ENCODE measurements around the gene LRRC32.

The LRRC32 gene, protein sequence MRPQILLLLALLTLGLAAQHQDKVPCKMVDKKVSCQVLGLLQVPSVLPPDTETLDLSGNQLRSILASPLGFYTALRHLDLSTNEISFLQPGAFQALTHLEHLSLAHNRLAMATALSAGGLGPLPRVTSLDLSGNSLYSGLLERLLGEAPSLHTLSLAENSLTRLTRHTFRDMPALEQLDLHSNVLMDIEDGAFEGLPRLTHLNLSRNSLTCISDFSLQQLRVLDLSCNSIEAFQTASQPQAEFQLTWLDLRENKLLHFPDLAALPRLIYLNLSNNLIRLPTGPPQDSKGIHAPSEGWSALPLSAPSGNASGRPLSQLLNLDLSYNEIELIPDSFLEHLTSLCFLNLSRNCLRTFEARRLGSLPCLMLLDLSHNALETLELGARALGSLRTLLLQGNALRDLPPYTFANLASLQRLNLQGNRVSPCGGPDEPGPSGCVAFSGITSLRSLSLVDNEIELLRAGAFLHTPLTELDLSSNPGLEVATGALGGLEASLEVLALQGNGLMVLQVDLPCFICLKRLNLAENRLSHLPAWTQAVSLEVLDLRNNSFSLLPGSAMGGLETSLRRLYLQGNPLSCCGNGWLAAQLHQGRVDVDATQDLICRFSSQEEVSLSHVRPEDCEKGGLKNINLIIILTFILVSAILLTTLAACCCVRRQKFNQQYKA

DNA sequence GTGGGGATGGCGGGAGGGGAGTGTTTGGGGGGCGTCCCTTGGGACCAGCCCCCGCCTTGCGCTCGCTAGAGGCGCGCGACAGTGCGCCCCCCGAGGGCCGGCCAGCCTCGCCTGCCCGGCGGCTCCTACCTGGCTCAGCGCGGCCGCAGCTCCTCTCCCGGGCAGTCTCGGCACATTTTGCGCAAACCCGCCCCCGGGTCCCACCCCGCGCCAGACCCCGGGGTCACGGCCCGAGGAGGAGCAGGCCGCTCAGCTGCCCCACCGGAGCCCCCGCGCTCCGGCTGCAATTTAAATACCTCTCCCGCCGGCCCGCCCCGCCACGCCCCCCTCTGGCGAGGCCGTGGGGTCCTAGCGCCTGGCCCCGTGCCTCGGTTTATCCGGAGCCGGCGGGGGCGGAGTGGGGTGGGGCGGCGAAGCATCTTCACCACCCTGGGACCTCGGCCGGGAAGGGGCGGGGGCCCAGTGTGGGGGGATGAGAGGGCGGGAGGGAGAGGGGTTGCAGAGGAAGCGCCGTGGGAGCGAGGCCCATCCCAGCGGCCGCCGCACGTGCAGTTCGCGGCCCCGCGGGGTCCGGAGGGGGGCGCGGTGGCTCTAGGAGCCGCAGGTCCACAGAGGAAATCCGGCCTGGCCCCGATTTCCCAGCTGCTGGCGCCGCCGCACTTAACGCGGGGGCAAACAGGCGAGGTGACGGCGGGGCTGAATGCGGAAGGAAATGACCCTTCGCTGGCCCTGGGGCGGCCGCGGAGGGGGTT lies at the start of gene LRRC32:
LRRC32 (minus strand) TSS at position 263 of the 752 bp plus-strand sequence. CDS start 4,793 bp downstream, outside the sequence.
- no peak for DNase-seq

DNA sequence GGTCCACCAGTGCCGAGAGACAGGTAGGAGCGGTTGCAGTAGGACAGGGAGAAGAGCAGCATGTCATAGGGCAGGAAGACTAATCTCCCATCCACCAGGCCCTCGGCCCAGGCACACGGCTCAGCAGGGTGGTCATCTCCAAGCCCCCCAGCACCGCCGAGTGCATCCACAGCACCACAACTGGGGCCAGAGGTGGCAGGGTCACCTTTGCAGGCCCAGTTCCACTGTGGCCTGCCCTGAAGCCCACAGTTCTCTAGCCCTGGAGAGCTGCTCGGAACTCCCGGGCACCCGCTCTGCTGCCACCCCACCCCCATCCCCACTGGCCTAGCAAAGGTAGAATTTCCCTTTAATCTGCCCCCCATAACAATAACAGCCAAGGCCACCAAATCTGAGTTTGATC lies 49.1 kb upstream of the LRRC32 start:
- DNase-seq: no peak

DNA sequence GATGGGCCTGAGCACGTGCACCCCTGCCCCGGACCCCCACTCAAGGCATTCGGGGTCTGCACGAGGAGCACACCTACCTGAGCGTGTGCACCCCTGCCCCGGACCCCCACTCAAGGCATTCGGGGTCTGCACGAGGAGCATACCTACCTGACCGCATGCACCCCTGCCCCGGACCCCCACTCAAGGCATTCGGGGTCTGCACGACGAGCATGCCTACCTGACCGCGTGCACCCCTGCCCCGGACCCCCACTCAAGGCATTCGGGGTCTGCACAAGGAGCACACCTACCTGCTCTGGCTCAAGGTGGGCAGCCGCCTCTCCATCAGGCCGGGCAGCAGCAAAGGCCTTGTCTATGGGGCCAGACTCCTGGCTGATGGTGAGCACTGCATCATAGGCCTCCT lies 48.7 kb upstream of the LRRC32 start:
- no peak for DNase-seq

DNA sequence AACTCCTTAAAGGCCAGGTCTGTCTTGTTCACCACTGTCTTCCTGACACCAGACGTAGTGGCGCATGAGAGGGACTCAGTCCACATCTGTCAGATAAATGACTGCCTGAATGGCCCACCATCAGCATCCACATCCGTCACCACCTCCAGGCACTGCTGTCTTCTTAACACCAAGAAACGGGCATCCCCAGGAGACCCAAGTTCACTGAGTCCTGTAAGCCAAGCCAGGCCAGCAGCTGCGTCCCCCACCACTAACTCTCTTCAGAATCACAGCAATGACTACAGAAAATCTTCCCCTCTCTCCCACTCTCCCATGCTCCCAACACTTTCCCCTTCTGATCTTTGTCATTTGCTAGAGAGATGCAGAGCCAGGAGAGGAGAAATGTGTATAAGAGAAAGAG lies 47.3 kb upstream of the LRRC32 start:
- no peak for DNase-seq

DNA sequence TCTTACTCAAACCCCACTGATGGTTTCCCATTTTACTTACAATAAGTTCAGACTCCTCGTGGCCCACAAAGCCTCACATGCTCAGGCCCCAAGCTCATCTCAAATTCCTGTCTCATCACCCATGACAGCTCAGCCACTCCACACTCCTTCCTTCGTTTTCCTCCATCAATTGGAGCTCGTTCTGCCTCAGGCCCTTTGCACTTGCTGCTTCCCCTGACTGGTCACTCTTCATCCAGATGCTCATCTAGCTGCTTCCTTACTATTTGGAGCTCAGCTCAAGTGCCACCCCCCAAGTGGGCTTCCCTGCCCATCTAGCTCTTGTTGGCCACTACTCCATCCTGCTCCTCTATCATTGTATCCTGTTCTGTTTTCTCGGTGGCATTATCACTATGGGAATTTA lies 46.8 kb upstream of the LRRC32 start:
- no peak for DNase-seq

DNA sequence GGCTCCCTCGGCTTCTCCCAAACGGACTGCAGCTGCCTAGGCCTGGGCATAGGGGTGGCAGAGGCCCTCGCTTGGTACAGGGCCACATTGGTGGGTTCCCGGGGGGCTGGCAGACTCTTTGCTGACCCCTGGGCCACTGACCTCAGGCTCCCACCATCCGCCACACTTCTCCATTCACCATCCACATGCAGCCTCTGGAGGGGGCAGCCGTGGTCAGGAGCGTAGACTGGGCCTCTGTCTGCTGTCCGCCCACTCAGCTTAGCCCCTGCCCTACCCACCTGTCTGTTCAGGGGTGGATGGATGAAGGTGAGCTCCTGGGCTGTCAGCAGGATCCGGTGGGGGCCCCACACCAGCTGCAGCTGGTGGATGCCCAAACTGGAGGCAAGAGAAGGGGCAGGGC lies 45.7 kb upstream of the LRRC32 start:
- no peak for DNase-seq

DNA sequence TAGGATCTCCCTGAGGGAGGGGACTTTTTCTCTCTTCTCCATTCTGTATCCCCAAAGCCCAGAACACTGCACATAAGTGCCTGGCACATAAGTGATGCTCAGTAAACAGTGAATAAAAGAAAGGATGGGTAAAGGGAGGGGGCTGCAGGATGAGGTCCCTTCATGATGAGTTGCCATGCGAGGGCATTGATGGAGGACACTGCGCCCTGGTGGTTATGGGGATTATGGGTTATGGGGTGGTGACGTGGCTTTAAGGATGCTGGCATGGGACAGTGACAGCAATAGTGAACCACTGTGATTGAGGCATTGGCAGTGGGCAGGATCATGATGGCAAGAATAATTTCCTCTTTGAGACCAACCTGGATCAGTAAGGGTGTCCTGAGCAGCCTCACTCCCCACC lies 43.9 kb upstream of the LRRC32 start:
- no peak for DNase-seq

DNA sequence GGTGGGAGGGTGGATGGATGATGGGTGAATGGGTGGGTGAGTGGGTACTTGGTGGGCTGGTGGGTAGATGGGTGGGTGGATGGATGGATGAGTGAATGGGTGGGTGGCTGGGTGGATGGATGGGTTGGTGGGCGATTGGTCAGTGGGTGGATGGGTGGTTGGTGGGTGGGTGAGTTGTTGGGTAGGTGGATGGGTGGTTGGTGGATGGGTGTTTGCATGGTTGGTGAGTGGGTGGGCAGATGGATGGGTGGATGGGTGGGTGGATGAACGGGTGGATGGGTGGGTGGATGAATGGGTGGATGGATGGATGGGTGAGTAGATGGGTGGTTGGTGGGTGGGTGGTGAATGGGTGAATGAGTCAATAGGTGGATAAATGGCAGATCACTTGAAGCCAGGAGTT lies 43.0 kb upstream of the LRRC32 start:
- DNase-seq: no peak

DNA sequence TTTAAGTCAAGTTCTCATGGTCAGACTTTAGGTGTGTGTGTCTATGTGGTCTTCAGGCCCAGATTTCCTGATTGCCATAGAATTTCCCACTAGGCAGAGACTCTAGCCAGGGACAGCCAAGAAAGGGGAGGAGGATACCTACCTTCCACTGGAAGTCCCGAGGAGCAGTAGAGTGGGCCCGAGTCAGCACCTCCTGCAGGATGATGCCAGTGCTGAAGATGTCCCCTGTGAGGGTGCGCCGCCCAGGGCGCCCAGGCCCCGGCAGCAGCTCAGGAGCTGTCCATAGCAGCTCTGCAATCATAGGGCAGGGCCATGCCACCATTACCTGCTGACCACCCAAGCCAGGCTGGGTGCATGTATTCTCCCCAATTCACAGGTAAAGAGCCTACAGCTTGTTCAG lies 41.6 kb upstream of the LRRC32 start:
- no peak for DNase-seq

DNA sequence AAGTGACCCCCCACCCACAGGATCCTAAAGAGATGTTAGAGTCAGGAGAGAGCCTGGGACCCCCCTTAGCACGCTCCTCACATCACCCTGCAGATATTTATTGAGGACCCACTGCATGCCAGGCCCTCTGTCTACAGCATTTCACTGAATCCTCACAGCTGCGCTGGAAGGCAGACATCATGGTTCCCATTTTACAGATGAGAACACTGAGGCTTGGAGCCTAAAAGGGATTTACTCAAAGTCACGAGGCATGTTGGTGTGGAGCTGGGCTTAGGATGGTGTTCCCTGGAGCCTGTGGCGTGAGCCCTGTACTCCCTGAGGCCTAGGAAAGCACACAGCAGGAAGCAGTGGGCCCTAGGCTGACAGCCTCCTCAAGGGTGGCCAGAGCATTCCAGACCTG lies 39.2 kb upstream of the LRRC32 start:
- no peak for DNase-seq

DNA sequence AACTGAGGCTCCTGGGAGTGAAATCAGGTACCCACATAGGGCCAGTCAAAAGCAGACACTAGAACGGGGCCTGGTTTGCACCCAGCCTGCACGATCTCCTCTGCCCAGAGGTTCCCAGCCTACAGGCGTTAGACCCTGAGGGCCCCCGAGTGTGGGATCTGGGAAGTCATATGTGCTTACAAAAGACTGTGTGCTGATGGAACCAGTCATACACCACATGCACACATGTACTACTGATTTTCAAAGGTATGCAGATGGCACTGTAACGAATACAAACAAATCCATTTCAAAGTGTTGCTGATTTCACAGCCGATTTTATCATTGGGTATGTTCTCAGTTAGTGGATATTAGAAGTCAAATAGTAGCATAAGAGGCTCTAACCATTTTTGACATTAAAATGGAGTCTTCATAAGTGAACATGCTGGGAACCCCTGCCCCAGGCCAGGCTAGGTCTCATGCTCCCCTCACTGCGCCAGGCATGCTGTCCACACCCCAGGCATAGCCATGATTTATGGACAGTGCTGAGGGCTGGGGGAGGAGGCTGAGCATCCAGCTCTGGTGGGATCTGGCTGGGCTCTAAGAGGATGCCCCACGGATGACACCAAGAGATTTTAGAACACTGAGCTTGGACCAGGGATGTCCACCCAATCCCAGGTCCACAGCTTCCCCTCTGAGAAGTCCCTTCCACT lies 38.6 kb upstream of the LRRC32 start:
- no peak for DNase-seq

DNA sequence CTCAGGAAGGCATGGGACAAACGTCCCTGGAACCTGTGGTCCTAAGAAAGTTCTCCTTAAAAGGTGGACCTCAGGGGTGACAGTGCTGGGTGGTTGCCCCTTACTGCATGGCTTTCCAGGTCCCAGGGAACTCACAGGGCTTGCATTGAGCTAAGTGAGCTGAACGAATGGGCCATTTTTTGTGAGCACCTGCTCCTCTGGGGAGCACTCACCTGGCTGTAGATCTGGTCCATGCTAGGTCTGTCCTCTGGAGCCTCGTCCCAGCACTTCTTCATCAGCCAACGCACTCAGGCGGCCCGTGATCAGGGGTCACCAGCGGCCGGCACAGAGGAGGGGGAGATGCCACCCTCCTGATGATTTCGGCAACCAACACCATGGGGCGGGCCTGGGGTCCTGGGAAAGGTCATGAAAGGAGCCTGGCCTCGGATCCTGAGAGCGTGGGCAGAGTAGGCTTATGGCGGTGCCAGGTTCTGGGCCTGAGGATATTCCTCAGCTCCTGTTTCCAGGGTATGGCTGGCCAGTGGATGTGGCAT lies 36.8 kb upstream of the LRRC32 start:
- no peak for DNase-seq

DNA sequence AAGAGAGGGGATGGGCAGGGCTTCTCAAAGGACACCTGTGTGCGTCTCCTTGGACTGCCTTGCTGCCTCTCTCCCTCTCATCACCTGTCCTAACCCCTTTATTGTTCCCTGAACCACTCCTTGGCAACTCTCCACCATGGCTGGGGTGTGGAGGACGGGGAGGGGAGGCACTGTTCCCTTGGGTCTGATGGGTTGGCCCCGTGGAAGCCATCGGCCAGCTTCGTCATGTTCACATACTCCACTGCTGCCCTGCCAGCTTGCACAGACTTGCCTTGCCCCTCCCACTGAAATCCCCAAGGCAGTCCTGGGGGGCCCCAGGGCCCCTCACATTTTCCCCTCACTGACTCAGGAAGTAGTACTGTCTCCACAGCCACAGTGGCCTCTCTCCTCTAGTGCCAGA lies 36.1 kb upstream of the LRRC32 start:
- no peak for DNase-seq

DNA sequence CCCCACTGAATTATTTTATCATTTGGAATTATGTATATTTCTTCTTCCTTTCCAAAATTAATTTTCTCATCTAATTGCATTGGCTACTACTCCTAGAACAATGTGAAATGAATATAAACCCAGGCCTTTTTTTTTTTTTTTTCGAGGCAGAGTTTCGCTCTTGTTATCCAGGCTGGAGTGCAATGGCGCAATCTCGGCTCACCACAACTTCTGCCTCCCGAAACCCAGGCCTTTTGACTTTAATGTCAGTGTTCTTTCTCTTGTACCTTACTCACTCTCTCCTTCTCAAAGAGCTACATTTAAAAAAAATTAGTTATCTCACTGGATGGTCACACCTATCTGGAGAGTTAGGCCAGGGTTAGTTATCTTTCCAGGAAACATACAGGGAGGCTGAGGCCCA lies 35.3 kb upstream of the LRRC32 start:
- DNase-seq: no peak

DNA sequence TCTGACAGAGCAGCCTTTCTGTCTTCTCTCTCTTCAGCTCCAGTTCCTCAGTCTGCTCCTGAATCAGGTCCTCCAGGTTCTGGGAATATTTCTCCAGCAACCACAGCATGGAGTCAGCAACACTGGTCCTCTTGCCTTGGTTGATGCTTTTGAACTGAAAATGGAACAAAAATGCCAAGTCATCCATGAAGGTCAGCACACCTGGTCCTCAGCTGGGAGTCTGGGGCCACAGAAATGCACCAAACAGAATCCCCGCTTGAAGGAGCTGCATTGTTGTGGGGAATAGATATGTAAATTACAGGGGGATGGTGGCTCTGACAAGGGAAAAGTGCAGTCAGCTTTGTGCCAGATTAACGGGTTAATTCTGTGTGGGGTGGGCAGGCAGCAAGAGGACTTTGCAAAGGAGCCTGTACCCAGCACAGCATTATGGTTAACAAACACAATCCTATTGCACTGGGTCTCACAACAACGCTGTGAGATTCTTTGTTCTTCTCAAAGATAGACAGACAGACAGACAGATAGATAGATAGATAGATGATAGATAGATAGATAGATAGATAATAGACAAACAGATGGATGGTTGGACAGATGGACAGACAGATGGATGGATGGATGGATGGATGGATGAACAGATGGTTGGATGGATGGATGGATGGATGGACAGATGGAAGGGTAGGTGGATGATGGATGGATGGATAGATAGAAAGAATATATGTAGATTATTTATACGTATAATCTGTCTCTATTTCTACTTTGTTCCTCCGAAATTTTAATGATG lies 33.8 kb upstream of the LRRC32 start:
- no peak for DNase-seq

DNA sequence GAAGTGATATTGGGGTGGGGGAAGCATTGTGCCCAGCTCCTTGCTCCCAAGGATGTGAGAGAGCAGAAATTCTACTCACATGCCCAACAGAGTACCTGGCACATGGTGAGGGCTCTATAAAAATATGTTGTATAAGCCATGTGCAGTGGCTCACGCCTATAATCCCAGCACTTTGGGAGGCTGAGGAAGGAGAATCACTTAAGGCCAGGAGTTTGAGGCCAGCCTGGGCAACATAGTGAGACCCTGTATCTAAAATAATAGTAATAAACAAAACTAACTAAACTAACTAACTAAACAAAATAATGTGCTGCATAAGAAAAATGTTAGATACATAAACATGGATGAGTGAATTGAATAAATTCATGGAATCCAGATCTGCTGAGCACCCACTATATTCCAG lies 33.2 kb upstream of the LRRC32 start:
- no peak for DNase-seq

DNA sequence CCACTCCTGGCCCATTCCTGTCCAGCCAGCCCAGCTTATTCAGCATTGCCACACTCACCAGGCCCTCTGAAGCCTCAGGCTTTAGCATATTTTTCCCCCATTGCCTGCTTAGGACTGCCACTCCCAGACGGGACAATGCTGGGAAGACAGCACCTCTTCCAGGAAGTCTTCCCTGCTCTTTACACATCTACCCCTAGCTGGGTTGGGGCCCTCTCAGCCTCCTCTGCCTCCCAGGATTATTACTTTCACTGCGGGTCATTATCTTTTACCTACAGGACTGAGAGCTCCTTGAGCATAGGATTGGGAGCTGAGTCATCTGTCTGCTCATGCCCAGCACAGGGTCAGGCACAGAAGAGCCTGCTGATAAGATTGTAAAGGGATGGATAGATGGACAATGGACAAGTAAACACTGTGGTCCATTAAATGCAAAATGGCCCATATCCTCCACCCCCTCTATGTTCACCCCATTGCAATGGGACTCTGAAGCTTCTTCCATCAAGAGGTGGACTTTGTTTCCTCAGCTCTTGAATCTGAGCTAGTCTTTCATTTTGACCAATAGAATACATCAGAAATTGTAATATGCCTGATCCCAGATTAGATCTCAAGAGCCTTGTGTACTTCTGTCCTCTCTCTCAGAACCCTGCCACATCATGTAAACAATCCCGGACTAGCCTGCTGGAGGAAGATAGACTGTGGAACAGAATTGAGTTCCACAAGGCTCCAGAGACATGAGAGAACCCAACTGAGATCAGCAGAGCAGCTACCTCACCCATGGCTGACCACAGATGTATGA lies 32.0 kb upstream of the LRRC32 start:
- no peak for DNase-seq

DNA sequence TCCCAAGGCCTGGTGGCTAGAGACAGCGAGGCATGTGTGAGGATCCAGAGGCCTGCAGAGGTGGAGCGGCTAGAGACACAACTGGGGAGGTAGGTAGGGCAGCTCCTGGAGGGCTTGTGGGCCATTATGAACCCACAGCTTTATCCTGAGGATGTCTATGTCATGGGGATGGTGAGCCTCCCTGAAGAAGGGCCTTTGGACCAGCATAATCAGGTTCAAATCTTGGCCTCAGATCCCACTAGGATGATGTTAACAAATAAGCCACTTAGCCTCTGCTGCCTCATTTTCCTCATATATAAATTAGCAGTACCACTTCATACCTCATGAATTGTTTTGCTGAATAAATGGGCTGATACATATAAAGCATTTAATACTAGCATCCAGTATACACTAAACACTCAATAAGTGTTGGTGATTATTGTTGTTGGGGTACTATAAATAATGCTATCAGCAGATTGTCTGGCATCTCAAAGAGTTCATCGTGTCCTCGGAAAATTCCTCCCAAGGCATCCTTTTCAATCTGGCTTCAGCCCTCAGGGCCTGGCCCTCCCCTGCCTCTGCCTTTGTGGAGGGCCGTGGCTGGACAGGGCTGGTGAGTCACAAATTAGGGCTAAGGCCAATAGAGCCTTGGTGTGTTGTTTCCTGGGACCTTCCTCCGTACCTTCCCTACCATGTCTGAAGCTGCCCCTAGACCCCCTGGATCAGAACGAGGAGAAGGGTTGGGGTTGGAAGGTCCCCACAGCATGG lies 30.9 kb upstream of the LRRC32 start:
- no peak for DNase-seq

DNA sequence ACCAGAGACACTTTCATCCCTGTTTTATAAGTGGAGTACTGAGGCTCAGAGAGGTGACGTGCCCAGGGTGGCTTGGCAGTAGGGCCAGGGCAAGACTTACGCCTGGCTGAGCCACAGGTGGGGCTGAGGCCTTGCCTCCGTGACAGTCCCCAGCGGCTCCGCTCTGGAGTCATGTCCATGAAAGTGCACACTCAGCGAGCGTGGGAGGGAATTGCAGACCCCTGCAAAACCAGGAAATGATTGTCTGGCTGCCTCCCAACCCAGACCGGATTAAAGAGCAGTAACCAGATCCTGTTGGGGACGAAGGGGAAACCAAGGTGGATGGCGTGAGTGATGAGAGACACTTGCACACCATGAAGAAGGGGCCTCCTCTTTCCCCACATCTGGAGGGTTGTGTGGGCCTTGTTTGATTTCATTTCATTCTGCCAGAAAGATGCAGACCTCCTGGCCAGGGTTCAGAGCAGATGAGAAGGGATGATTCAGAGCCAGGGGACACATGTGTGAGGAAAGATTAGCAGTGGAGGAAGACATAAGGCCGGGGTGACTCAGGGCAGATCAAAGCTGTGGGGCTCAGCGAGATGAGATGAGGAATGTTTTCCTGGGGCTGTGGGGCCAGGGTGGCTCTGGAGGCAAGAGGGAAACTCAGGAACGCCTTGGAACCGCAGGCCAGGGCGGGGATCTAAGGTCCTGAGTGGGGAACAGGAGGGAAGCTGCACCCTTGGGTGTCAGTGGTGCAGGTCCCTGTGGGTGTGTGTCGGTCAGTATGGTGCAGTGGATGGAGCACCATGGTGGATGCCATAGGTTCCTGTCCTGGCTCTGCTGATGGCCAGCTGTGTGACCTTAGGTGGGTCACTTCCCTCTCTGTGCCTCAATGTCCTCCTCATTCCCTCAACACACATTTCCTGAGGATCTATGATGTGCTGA lies 29.9 kb upstream of the LRRC32 start:
- DNase-seq: no peak
